GM15510 (cell line): ENCODE results near the gene HNF1A.

Source experiments
- POLR2A ChIP-seq: IDR thresholded peaks from 3 replicates; pipeline ENCODE4 v1.6.1; 2011; ENCODE audit warnings: borderline replicate concordance; ENCODE audit not compliant: insufficient read length; ENCODE audit errors: extremely low read depth

HNF1A gene, protein sequence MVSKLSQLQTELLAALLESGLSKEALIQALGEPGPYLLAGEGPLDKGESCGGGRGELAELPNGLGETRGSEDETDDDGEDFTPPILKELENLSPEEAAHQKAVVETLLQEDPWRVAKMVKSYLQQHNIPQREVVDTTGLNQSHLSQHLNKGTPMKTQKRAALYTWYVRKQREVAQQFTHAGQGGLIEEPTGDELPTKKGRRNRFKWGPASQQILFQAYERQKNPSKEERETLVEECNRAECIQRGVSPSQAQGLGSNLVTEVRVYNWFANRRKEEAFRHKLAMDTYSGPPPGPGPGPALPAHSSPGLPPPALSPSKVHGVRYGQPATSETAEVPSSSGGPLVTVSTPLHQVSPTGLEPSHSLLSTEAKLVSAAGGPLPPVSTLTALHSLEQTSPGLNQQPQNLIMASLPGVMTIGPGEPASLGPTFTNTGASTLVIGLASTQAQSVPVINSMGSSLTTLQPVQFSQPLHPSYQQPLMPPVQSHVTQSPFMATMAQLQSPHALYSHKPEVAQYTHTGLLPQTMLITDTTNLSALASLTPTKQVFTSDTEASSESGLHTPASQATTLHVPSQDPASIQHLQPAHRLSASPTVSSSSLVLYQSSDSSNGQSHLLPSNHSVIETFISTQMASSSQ

DNA sequence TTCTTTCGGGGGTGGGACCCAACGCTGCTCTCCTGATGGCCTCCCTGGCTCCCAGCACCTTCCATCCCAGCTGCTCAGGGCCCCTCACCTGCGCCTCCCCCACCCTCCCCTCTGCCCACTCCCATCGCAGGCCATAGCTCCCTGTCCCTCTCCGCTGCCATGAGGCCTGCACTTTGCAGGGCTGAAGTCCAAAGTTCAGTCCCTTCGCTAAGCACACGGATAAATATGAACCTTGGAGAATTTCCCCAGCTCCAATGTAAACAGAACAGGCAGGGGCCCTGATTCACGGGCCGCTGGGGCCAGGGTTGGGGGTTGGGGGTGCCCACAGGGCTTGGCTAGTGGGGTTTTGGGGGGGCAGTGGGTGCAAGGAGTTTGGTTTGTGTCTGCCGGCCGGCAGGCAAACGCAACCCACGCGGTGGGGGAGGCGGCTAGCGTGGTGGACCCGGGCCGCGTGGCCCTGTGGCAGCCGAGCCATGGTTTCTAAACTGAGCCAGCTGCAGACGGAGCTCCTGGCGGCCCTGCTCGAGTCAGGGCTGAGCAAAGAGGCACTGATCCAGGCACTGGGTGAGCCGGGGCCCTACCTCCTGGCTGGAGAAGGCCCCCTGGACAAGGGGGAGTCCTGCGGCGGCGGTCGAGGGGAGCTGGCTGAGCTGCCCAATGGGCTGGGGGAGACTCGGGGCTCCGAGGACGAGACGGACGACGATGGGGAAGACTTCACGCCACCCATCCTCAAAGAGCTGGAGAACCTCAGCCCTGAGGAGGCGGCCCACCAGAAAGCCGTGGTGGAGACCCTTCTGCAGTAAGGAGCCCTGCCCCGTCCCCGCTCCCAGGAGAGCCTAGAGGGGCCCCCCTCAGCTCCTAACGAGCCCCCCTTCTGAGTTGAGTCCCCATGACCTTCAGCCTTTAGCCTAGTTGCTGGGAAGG, at the start of gene HNF1A:
HNF1A (plus strand) TSS at position 248 of the 924 bp plus-strand sequence; CDS start at position 474, 226 bp downstream.
- TF ChIP-seq POLR2A: no peak

DNA sequence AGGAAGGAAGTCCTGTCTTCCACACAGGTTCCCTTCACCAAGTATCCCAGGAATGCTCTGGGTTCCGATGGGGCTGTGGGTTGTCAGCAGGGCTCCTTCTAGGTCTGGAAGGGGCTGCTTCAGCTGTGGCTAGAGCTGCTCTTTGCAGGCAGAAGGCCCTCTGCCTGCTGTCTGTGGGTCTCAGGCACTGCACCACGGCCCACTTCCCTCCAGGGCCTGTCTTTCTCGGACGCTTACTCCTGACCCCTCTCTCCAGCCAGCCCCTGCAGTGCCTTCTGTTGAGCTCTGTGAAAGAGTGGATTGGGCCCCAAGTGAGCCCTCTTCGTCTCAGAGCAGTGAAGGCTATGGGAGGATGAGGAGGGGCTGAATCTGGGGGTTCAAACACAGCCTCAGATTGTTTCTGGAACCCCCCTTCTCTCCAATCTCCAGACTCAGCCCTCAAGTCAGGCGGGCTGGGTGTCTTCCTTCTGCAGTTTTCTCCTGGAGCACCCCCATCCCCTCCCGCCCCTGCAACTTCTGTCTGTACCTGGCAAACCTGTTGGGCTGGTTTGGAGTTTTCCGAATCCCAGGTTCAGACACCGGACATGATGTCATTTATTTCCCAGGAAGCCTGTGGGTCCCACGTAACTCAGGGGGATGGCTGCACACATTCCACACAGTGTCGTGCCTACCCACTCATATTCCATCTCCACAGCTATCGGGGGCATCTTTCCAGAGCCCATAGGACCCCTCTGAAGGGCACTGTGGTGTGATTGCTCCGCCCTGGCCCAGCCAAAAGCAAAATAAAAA, 49.3 kb upstream of the HNF1A start:
- TF ChIP-seq POLR2A: no peak

DNA sequence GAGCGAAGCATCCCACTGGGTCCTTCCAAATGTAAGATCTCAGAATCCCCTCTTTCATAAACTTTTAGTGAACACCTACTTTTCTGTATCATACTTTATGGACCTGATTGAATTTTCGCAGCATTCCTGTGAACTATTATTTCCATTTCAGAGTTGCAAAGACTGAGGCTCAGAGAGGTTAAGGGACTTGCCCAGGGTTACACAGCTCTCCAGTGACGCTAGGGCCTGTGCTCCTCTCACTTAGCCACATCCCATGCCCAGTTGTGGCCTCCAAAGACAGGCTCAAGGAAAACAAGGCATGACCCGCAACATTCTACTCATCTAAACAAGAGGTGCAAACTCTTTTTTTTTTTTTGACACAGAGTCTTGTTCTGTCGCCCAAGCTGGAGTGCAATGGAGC, 48.3 kb upstream of the HNF1A start:
- no peak for TF ChIP-seq POLR2A

DNA sequence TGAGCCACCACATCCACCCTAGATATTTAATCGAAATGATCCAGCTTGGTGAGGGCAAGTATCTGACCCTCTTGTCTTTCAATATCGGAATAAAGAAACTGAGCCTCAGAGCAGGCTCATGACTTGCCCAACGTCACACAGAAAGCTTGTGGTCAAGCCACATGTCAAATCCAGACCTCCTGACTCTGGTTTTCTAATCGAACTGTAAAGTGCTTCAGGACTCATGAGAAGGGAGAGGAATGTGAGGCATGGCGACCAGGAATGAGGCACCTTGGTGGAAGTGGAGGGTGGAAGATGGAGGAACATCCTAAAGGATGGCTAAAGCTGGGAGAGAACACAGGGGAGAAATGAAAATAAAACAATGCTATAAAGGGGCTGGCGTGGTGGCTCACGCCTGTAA, 46.3 kb upstream of the HNF1A start:
- TF ChIP-seq POLR2A: no peak

DNA sequence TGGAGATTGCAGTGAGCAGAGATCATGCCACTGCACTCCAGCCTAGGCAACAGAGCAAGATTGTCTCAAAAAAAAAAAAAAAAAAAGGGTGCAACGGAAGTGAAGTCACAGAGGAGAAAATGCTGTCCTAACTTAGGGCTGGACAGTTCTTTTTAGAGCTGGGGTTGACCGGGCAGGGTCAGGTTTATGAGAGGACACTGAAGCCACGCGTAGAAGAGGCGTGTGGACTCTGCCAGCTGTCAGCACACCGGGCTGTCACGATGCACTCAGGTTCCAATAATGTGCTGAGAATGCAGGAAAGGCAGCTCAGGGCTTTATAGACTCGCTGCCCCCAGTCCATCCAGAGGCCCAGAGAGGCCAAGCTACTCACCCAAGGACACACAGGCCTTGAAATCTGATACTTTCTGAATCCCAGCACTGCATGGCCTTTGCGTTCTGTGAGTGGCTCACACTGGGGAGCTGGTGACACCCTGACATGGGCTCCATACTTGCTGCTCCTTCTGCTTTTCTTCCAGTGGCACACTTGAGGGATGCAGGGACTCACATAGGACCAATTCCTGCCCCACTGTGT, 45.3 kb upstream of the HNF1A start:
- no peak for TF ChIP-seq POLR2A

DNA sequence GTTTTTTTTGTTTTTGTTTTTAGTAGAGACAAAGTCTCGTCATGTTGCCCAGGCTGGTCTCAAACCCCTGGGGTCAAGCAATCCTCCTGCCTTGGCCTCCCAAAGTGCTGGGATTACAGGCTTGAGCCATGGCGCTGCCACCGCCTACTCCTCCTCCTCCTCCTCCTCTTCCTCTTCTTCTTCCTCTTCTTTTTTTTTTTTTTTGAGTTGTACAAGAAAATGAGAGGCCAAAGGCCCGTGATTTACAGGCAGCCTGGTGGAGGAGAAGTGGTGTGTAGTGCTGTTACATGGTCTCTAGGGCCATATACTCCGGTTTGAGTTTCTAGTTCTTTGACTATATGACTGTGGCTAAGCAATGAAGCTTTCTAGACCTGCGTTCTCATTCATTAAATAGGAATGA, 44.6 kb upstream of the HNF1A start:
- no peak for TF ChIP-seq POLR2A

DNA sequence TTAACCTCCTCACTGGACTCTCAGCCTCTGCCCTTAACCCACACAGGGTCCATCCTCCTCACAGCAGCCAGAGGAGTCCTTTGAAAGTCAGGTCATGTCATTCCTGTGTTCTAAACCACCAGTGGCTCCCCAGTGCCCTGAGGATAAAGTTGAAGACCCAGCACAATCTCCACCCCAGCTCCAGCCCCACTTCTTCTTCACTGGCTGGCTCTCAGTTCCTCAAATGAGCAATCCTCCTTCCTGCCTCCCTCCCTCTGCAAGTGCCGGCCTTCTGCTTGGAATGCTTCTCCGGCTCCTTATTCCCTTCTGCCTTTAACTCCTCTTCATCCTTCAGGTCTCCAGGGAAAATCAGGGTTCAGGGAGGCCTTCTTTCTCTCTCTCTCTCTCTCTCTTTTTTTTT, 42.1 kb upstream of the HNF1A start:
- TF ChIP-seq POLR2A: no peak

DNA sequence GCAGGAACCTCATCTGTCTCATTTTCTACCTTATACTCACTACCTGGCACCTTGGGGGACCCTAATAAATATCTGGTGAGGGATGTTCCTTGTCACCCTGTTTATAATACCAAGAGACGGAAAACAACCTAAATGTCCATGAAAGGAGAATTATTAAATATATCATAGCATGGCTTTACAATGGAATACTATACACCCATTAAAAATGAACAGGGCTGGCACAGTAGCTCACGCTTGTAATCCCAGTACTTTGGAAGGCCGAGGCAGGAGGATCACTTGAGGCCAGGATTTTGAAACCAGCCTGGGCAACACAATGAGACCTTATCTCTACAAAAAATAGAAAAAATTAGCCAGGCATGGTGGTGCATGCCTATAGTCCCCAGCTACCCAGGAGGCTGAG, 39.8 kb upstream of the HNF1A start:
- no peak for TF ChIP-seq POLR2A

DNA sequence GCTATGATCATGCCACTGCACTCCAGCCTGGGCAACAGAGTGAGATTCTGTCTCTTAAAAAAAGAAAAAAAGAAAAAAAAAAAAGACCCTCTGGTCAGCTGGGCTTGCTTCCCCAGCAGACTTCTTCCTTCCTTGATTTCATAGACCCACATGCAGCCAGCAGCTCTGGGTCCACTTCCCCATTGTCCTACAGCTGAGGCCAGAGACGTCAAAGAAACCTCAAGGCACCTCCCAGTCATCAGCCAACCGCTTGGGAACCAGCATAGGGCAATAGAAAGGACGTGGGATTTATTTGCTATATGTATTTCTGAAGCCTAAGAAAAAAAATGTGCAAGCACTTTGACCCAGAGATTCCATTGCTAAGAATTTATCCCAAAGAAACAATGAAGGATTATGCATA, 38.8 kb upstream of the HNF1A start:
- TF ChIP-seq POLR2A: no peak

DNA sequence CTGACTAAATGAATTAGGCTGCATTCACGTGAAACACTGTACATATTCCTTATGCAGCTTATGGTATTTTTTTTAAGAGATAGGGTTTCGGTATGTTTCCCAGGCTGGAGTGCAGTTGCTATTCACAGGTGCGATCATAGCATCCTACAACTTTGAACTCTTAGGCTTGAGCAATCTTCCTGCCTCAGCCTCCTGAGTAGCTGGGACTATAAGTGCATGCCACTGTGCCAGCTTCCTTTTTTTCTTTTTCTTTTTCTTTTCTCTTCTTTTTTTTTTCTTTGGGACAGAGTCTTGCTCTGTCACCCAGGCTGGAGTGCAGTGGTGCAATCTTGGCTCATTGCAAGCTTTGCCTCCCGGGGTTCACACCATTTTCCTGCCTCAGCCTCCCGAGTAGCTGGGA, 38.3 kb upstream of the HNF1A start:
- no peak for TF ChIP-seq POLR2A

DNA sequence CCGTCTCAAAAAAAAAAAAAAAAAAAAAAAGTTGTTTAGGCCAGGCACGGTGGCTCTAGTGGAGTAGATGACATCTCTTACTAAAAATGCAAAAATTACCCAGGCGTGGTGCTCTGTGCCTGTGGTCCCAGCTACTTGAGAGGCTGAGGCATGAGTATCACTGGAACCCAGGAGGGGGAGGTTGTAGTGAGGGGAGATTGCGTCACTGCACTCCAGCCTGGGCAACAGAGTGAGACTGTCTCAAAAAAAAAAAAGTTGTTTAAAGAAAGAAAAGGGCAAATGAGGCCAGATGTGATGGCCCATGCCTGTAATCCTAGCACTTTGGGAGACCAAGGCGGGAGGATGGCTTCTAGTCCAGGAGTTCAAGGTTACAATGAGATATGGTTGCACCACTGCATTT, 37.5 kb upstream of the HNF1A start:
- TF ChIP-seq POLR2A: no peak

DNA sequence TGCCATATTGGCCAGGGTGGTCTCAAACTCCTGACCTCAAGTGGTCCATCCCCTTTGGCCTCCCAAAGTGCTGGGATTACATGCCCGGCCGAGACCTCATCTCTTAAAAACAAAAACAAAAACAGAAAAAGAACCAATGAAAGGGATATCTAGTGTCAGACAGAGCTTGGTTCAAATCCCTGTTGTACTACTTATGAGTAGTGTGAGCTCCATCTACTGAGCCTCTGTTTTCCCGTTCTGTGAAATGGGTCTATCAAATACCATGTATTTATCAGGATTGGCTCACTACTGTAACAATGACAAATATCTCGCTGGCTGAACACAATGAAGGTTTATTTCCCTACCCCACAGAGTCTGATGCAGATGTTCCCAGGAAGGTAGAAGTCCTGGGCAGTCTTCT, 36.9 kb upstream of the HNF1A start:
- no peak for TF ChIP-seq POLR2A

DNA sequence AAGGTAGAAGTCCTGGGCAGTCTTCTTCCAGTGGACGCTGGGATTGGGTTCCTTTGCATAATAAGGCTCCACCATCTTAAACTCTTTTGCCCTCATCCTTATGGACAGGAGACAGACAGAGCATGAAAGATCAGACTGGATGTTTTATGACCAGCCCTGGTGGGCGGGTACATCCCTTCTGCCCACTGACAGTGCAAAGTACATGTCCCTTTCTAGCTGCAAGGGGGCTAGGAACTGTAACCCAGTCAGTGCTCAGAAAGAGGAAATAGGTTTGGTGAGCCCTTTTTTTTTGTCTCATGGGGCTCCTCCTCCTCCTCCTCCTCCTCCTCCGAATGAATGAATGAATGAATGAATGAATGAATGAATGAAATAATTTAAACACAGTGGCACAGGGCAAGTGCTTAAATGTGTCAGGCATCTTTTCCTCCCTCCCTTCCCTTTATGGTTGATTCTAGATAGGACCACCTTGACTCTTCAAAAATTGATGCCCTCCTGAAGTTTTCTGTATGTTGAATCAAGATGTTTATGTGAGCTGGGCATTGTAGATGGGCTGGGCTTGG, 36.4 kb upstream of the HNF1A start:
- no peak for TF ChIP-seq POLR2A

DNA sequence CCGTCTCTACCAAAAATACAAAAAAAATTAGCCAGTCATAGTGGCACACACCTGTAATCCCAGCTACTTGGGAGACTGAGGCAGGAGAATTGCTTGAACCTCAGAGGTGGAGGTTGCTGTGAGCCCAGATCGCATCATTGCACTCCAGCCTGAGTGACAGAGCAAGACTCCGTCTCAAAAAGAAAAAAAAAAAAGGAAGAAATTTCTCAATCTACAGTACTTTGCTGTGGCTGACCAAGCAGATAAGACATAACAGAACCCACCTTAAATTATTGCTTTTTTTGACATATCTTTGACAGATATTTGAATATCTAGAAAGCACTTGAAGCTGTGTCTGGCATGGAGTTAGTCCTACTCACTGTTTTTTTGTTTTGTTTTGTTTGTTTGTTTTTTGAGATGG, 34.9 kb upstream of the HNF1A start:
- no peak for TF ChIP-seq POLR2A
